Right lobe of liver (tissue), 6 donors: Measurements from ENCODE around the gene POLR2I. TPM values are rescaled to one million over a fixed set of nuclear protein-coding genes. Genes with fewer than 3 reads are reported as not detected.

Source experiments
- ATAC-seq, 4 donors: fragments of 200-7000 bp; cut with Tn5 transposase; one replicate each; pipeline ENCODE4 v1.9.1; 2020; ENCODE audit warnings: mild to moderate bottlenecking in 4 of 4, moderate library complexity in 4 of 4
- DNase-seq, 3 donors: peaks; one replicate each; pipeline ENCODE4 v3.0.0-alpha.2; 2020
- H3K27ac ChIP-seq, 3 donors: fragments of 200-600 bp; one replicate each; pipeline ENCODE4 v1.8.0; 2022
- H3K27me3 ChIP-seq, 2 donors: fragments of 200-600 bp; one replicate each; pipeline ENCODE4 v1.8.0; 2022
- H3K36me3 ChIP-seq, 4 donors: fragments of 200-600 bp; sonication (generic) in 1 of 4; one replicate each; pipeline versions ENCODE4 v1.5.1 to v1.8.0; 2017 to 2022; ENCODE audit warnings: control low read depth in 1 of 4
- H3K4me1 ChIP-seq, 4 donors: fragments of 200-600 bp; sonication (generic) in 1 of 4; one replicate each; pipeline versions ENCODE4 v1.5.1 to v1.8.0; 2017 to 2022; ENCODE audit warnings: control low read depth in 1 of 4
- H3K4me3 ChIP-seq, 3 donors: fragments of 200-600 bp; one replicate each; pipeline ENCODE4 v1.8.0; 2022
- H3K9me3 ChIP-seq, 4 donors: fragments of 200-600 bp; sonication (generic) in 1 of 4; one replicate each; pipeline versions ENCODE4 v1.5.1 to v1.8.0; 2017 to 2022; ENCODE audit warnings: control low read depth in 1 of 4
- CTCF ChIP-seq, 4 donors: fragments of 200-600 bp in 3 of 4; fragments of 450-650 bp in 1 of 4; IDR thresholded peaks; one replicate each; pipeline versions ENCODE4 v1.5.1 to v1.8.0; 2016 to 2022; ENCODE audit warnings: antibody characterized with exemption in 4 of 4, mild to moderate bottlenecking in 2 of 4
- POLR2A ChIP-seq: fragments of 450-650 bp; IDR thresholded peaks from one replicate; pipeline ENCODE4 v1.6.1; 2017; ENCODE audit warnings: antibody characterized with exemption, mild to moderate bottlenecking
- WGBS: methylation state at CpG from one replicate; pipeline ENCODE4 v1.1.6; 2018; ENCODE audit warnings: low coverage, low lambda C conversion rate; ENCODE audit not compliant: insufficient coverage; ENCODE audit errors: missing lambda C conversion rate; 5-methylcytosine and 5-hydroxymethylcytosine counted together
- intact Hi-C, 2 donors: fragments of 100-400 bp; cut with DNase I; formaldehyde crosslinking; loops; one replicate each; pipeline versions ENCODE4 v1.11.2 to v1.14.1; 2022
- total RNA-seq, 6 experiments: library from RNA; depleted of rRNA in 2 of 6; stranded (reverse); fragments of >200 nt in 2 of 6; fragmentation: NEBNext Ultra II Directional in 3 of 6; extraction: Animal tissue kit (Norgen Biotek cat#: 25700) in 3 of 6; gene quantifications; one replicate each; pipeline versions ENCODE4 v1.1.0 to v1.2.4, GENCODE V29; 2016 to 2023
- donor health status: DM: no; HTN: yes; CAD: no.
- donor health status: DM: no; HTN: no; CAD: no.
- donor health status: DM: no; HTN: no; CAD: no.
- donor health status: DM: no; HTN: yes; CAD: no.
- donor health status: DM: no; HTN: yes; CAD: no.

Gene POLR2I
- total RNA-seq, 6 experiments from 2014 or later = 27.3 to 34.4 (median 29.9) TPM

GRCh38 chr19:36141039-36141927 lies 26.6 kb upstream of the POLR2I start:
- H3K27ac ChIP-seq = peak overlapping the region; percentile 92 to 97 (median 94)
- DNase-seq = peak; percentile 89 to 92 (median 91)
- H3K27me3 ChIP-seq = no peaks in the 10 kb centered on the region
- 26% methylated on average over 19 of the region's 42 CpGs for WGBS
- peak; percentile 66 to 76 (median 72) for ATAC-seq
- H3K4me3 ChIP-seq = peak overlapping the region; percentile 75 to 86 (median 76)
- peaks cover 0 to 38% (median 23%) of the 10 kb centered on the region in 4 donors for H3K36me3 ChIP-seq
- intact Hi-C loops = no loop called here
- no peaks in the 10 kb centered on the region for H3K9me3 ChIP-seq
- H3K4me1 ChIP-seq = peaks cover 0 to 23% (median 1%) of the 10 kb centered on the region in 4 donors
- TF ChIP-seq CTCF (IDR thresholded peaks at IDR 0.05) (no peak), POLR2A (peak; percentile 47)

GRCh38 chr19:36140304-36141038 lies 25.8 kb upstream of the POLR2I start:
- H3K36me3 ChIP-seq = peaks cover 0 to 30% (median 18%) of the 10 kb centered on the region in 4 donors
- H3K4me3 ChIP-seq = peak overlapping the region; percentile 75 to 86 (median 76)
- no peaks in the 10 kb centered on the region for H3K27me3 ChIP-seq
- intact Hi-C loops = no loop called here
- WGBS = 0% methylated on average over 18 of the region's 31 CpGs
- DNase-seq (peak; percentile 45 to 65 (median 64)), ATAC-seq (peak; percentile 2 to 32 (median 10))
- no peaks in the 10 kb centered on the region for H3K9me3 ChIP-seq
- TF ChIP-seq POLR2A = no peak
- no peak for TF ChIP-seq CTCF (IDR thresholded peaks at IDR 0.05)
- peak overlapping the region; percentile 92 to 97 (median 94) for H3K27ac ChIP-seq
- H3K4me1 ChIP-seq = peaks cover 0 to 23% (median 1%) of the 10 kb centered on the region in 4 donors

- DNase-seq (peak; percentile 99), ATAC-seq (peak; percentile 84 to 93 (median 88))
- peaks cover 0 to 22% (median 16%) of the 10 kb centered on the region in 4 donors for H3K36me3 ChIP-seq
- TF ChIP-seq POLR2A (peak; percentile 97), CTCF (IDR thresholded peaks at IDR 0.05) (peak in 1 of 4 donors; percentile 13)
- peak within 1 kb of the TSS; percentile 75 to 86 (median 76) for H3K4me3 ChIP-seq
- no peaks in the 10 kb centered on the region for H3K27me3 ChIP-seq
- H3K4me1 ChIP-seq = peaks cover 0 to 23% (median 1%) of the 10 kb centered on the region in 4 donors
- H3K9me3 ChIP-seq = no peaks in the 10 kb centered on the region
- peak within 1 kb of the TSS; percentile 92 to 97 (median 94) for H3K27ac ChIP-seq
- WGBS = 0% methylated on average over 10 of the region's 75 CpGs
- intact Hi-C loops = no loop called here
Observed at GRCh38 chr19:36139473-36140303, 25.0 kb upstream of the POLR2I start, which contains the start of gene CAPNS1. CAPNS1 (plus strand) TSS chr19:36140066; CDS start chr19:36141012, 946 bp downstream.

- Histone ChIP-seq H3K27ac (peak overlapping the region; percentile 92 to 97 (median 94)), H3K36me3 (peaks cover 0 to 16% (median 10%) of the 10 kb centered on the region in 4 donors), H3K4me3 (peak overlapping the region; percentile 75 to 86 (median 76)), H3K9me3 (no peaks in the 10 kb centered on the region), H3K4me1 (peaks cover 0 to 23% (median 1%) of the 10 kb centered on the region in 4 donors), H3K27me3 (no peaks in the 10 kb centered on the region)
- 56% methylated on average over 7 of the region's 7 CpGs for WGBS
- intact Hi-C loops = no loop called here
- TF ChIP-seq POLR2A (no peak), CTCF (IDR thresholded peaks at IDR 0.05) (no peak)
- no peak for ATAC-seq
- DNase-seq = no peak
Observed at GRCh38 chr19:36139120-36139472, 24.4 kb upstream of the POLR2I start.
